CD4-positive, alpha-beta T cell treated with Interleukin-17A for 1 hour (primary cell): Measurements from ENCODE around the gene RASSF5.

Source experiments
- DNase-seq: peaks from one replicate; pipeline ENCODE4 v3.0.0-alpha.2; 2020

Gene RASSF5, protein sequence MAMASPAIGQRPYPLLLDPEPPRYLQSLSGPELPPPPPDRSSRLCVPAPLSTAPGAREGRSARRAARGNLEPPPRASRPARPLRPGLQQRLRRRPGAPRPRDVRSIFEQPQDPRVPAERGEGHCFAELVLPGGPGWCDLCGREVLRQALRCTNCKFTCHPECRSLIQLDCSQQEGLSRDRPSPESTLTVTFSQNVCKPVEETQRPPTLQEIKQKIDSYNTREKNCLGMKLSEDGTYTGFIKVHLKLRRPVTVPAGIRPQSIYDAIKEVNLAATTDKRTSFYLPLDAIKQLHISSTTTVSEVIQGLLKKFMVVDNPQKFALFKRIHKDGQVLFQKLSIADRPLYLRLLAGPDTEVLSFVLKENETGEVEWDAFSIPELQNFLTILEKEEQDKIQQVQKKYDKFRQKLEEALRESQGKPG

DNA sequence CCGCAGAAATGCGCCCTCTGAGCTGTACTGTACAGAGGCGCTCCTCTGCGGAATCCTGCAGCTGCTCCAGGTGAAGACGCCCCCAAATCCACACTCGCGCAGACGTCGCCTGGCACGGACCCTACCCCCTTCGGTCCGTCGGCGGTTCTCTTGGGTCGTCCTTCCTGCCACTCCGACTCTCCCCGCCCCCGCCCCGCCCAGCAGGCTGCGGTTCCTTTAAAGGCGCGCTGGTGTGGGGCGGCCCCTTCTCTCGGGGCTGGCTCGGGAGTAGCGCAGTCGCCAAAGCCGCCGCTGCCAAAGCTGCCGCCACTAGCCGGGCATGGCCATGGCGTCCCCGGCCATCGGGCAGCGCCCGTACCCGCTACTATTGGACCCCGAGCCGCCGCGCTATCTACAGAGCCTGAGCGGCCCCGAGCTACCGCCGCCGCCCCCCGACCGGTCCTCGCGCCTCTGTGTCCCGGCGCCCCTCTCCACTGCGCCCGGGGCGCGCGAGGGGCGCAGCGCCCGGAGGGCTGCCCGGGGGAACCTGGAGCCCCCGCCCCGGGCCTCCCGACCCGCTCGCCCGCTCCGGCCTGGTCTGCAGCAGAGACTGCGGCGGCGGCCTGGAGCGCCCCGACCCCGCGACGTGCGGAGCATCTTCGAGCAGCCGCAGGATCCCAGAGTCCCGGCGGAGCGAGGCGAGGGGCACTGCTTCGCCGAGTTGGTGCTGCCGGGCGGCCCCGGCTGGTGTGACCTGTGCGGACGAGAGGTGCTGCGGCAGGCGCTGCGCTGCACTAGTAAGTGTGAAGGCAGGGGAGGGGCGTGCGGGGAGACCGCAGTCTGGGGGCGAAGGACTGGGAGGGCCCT lies at the start of gene RASSF5:
TSS of gene RASSF5 (plus strand) at position 248 of the 846 bp plus-strand sequence. CDS start at position 320, 72 bp downstream.
- DNase-seq = peak; percentile 83

DNA sequence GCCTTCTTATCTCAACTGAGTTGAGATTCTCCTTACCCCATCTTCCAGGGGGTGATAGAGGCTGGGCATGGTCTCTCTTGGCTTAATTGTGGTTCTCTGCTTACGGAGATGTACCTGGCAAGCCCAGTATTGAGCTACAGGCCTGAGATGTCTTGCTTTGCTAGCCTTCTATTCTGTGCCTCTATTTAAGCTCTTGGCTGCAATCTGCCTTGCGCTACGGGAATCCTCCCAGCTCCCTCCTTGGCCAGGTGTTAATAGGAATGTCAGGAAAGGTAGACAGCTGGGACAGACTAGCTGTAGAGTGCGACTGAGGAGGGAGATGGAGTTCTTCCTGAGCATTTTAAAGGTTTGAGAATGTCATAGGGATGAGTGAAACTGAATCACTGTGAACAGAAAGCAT lies 47.6 kb upstream of the RASSF5 start:
- no peak for DNase-seq

DNA sequence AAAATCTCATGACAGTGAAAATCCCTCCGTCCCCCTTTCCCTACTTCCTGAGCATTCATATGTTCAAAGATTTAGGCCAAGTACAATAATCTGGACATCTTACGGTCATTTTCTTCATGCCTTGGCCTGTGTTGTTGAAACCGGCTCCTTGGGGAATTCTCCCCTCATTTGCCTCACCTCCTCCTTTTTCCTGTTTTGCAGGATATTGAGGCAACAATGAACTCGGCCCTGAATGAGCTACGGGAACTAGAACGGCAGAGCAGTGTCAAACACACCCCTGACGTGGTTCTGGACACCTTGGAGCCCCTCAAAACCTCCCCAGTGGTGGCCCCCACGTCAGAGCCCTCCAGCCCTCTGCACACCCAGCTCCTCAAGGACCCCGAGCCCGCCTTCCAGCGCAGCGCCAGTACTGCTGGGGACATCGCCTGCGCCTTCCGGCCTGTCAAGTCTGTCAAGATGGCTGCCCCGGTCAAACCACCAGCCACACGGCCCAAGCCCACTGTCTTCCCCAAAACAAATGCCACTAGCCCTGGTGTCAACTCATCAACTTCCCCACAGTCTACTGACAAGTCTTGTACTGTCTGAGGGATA lies 46.4 kb upstream of the RASSF5 start:
- DNase-seq = no peak

DNA sequence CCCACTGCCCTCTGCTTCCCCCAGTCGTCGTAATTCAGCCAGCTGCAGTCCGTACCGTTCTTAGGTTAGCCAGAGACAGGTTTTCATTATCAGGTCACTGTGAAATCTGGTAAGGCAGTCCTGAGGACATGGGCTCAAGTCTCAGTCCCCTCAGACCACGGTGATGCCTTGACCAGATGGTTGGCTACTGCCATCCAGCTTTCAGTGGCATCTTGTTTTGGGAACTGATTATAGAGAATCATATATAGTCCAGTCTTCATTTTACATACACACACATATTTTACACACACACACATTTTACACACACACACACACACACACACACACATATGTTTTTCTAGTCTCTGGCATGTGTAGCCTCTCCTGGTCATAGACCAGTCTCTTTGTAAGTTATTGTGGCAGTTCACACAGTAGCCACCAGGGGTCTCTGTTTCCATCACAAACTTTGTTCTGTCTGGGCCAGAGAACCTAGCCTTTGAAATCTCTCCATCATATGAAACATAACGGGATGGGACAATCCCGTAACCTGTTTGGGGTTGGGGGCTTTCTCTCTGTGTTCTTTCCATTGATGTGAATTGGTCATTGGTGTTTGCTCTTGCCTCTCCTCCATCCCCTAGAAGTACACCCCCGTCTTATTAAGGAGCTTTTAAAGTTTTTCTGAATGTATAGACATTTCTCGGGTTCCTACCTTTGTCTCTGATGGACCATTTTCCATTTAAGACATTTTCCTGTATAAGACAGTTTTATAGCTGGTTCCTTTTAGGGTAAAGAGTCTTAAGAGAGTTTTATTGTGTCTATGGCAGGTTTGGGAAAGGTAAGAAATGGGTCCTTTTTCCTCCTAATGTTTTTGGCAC lies 45.5 kb upstream of the RASSF5 start:
- DNase-seq = peak; percentile 87

DNA sequence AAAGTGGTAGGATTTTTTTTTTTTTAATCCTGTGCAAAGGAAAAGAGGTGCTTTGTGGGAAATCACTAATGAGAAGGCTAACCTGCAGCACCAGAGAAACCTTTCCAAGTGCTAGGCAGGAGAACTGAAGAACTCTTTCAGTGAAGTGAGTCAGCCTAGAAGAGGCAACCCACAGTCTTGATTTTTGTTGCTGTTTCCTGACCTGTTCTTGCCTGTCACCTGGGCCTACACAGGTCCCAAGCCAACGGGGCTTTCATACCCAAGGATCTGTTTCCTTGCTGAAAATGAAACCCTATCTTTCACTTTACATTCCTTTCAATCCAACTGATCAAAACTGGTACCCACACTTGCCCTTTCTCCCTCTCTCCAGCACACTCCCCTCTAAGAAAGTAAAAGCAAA lies 44.2 kb upstream of the RASSF5 start:
- DNase-seq = no peak

DNA sequence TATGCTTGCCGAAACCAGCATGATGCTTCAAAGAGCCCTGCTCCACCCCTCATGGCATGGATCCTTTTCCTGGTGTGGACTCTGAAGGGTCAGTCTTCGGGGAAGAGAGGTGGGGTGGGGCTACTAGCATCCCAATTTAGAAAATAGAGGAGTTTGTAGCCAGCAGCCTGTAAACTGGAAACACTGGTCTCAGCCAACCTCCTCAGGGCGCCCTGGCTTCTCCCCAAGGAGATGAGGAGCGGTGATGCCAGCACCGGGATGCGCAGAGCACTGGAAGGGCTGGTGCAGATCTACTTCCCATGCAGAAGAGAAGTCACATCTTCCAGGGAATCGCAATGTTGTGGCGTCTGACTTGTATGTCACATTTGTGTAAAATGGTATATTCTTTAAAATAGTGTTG lies 43.4 kb upstream of the RASSF5 start:
- DNase-seq = no peak

DNA sequence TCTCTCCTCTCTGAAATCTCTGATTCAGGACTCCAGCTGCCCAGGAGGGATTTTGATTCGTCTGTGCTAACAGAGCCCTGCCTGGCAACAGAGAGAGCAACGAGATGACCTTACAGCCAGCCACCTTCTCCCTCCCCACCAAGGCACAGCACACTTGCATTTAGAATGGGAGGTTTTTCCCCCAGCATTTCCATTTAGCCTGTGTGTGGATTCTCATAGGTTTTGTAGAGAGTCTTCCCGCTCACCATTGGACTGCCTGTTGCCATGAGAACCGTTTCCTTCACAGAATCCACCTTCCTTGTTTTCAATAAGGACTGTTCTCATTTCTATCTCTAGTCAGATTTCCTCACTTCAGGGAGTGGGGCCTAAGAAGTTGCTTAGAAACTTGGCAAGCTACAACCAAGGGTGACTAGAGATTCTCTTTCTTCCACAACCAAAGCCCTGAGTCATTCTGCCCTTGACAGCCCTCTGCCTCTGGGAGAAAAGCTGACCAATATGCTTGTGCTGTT lies 42.8 kb upstream of the RASSF5 start:
- DNase-seq = no peak

DNA sequence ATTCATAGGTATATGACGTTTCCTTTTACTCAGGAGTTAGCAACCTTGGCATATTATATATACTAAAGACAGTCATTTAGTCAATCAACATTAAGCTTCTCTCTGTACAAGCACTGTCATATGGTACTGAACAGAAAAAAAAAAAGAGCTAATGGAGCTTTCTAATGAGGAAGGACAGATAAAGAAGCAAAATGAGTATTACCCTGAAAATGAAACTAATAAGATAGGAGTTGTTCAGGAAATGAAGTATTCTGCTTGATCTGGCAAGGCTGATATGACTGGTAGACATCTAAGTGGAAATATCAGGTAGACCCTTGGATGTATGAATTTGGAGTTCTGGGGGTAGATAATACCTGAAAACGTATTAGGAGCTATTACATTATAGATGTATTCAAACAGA lies 41.4 kb upstream of the RASSF5 start:
- peak; percentile 42 for DNase-seq

DNA sequence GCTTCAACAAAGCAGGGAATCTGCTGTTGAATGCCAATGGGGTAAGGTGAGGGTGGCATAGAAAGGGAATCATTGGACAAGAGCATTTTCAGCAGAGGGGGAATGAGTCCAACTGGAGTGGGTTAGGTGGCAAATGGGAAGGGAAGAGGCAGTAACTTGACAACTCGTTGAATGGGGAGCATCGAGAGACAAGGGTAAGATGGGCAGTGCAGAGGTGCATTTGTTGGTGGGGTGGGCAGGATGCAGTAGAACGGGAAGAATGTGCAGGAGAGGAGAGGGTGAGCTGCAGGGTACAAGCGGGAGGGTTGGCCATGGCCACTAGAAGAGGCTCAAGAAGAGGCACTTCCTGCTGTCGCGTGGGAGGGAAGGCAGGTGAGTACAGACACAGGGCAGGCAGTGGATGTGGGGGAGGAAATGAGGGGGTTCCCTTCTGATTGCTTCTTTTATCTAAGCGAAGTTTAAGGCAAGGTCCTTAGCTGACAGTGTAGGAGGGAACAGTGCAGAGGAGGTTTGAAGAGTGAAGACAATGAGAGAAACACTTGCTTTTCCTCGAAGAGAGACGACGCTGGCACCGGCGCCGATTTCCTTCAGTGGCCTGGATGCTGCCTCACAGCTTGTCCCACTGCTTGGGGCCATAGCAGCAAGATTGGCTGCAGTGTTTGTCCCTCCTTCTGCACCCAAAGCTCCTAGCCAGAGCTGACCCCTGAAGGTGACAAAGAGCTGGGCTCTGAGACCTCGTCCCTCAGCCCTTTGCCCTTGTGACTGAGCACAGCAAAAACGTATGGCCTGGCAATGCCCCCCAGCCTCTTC lies 40.3 kb upstream of the RASSF5 start:
- no peak for DNase-seq

DNA sequence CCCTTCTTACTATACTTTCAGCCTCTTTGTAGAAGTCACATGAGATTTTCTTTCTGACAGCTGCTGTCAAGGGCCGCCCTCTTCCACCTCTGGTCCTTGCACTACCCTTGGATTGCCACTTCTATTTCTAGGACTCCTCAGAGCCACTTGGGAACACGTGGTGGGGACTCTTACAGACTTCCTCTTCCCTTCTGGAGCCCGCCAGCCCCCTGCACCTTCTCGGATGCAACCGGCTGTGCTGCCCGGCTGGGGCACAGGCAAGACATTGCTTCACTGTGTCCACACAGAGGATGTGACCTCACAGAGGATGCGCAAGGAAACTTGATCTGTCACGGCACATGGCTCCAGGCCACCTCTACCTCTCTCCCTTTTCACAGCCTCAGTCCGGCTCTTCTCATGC lies 39.4 kb upstream of the RASSF5 start:
- peak; percentile 43 for DNase-seq

DNA sequence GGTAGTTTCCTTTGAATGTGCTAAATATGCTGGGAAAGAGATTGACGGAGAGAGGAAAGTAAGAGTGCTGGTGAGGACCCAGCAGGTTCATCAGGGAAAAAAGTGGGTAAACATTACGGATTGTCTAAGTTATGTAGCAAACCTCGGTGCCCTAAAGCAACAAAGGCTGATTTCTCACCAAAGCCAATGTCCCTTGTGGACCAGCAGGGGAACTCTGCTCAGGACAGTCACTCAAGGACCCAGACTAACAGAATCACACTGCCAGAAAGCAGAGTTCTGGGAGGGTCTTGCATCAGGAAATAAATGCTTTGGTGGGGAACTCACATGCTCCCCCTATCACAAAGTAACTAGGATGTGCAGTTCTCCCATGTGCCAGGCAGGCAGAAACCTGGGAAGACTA lies 38.8 kb upstream of the RASSF5 start:
- no peak for DNase-seq

DNA sequence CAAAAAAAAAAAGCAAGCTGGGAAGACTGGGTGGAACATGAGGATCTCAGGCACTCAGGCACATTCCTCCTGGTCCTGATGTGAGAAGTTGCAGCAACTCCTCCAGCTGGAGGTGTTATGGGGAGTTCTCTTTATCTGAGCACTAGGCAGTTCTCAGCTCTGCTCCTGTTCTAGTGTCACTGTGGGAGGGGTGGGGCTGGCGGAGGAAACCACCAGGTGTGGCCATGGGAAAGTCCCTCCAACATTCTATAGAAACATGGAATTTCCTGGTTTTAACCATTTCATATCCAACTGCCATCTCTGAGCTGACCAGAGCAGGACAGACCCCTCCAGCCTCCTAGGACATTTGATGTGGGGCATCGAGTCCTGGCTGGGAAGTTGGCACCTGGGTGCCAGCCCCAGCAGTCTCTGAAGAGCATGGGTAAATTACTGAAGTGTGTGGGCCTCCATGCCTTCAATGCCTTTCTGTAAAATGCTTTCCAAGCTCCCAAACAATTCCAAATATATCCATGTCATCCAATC lies 37.9 kb upstream of the RASSF5 start:
- peak; percentile 64 for DNase-seq

DNA sequence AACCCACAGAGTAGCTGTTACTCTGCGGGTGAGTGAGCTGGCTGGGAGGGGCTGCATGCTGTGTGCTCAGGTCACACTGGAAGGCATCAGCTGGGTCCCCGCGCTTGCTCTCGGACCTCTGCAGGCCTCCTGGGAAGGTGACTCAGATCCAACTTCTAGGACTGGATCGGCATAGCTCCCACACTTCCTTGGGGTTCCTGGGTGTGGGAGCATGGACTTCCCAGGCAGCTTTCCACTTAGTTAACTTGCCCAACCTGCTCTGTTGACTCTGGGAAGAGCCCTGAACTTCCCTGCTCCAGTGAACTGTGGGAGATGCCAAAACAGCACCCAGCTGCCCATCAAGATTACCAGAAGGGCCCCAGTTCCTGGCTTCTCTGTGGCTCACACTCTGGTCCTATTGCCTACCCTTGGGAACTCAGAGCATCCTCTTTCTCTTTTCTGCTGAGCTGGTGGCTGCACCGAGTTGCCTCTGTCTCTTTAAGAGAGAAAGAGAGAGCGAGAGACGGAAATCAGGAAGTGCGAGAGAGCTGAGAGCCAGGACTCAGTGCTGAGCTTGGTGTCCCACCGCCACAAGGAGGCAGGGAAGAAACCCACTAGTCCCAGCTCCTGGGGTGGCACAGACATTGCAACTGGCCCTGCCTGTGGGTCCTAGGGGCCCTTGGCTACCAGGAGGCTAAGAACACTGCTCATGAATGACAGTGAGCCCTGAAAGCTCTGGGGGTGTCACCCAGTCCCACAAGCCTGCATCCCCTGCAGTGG lies 37.2 kb upstream of the RASSF5 start, which contains the start of gene IKBKE:
TSS of gene IKBKE (plus strand) at position 544 of the 759 bp plus-strand sequence. CDS start 2,752 bp downstream, outside the sequence.
- DNase-seq = peak; percentile 64

DNA sequence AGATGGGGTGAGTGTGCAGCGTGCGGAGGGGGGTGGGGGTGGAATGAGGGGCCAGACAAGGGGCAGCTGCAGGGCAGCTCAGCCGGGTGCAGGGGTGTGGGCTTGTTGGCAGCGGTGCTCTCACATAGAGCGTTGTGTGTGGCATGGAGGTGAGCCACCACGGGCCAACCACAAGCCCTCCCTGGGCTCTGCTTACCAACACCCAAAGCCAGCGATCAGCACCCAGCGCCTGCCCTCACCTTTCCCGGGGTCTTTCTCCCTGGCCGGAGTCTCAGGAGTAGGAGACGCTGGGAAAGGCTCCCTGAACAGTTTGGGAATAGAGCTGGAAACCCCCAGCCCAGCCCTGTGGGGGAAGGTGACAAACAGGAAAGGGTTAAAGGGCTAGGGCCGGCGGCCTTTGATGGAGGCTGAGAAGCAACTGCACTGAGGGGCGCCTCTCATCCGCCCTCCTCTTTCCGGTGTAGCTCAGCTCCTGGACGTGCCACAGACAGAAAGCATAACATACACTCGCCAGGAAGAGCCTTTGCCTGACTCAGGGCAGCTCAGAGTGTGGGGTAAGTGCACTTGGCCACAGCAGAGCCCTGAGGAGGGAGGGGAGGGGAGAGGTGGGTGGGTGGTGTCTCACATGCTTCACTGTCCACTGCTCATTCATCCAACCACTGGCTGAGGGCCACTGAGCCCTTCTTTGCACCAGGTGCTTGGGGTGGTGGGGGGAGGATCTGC lies 36.5 kb upstream of the RASSF5 start:
- peak; percentile 42 for DNase-seq

DNA sequence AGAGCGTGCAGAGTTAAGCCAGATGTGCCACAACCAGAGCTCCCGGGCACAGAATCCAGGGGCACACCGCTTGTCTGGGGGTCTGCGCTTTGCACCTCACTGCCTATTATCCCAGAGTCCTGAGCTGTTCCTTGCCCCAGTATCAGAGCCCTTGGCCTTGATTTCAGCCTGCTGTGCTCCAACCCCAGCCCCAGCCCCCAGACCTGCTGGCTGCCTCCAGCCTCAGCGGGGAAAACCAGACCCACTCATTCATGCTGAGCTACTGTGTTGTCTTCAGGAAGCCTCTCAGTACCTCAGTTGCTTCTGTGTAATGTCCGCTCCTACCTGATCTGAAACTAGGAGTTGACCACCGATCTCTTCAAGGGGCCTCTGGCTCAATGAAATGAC lies 35.9 kb upstream of the RASSF5 start:
- no peak for DNase-seq

DNA sequence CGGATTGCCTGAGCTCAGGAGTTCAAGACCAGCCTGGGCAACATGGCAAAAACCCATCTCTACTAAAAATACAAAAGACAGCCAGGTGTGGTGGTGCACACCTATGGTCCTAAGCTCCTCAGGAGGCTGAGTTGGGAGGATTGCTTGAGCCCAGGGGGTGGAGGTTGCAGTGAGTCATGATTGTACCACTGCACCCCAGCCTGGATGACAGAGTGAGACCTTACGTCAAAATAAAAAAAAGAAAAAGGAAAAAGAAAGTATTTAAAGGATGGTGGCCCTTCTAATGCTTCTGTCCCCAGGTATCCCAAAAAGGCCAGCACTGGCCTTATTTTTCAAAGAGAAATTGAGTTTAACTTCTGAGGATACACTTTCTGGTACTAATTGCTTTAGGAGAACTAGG lies 35.3 kb upstream of the RASSF5 start:
- no peak for DNase-seq

DNA sequence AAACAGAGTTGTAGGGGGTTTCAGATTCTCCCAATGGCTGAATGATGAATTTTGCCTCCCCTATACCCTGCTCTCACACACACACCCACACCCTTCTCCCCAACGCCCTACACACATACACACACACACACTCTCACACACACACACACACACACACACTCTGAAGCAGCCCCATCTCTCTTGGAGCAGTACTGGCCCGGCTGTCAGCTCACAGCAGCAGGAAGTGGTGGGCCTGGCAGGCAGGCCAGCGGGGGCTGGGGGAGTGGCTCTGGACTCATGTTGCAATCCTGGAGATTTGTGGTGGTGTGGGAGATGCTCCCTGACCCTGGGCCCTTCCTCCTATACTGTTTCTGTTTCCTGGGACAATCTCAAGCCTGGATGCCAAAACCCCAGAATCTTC lies 34.9 kb upstream of the RASSF5 start:
- peak; percentile 48 for DNase-seq

DNA sequence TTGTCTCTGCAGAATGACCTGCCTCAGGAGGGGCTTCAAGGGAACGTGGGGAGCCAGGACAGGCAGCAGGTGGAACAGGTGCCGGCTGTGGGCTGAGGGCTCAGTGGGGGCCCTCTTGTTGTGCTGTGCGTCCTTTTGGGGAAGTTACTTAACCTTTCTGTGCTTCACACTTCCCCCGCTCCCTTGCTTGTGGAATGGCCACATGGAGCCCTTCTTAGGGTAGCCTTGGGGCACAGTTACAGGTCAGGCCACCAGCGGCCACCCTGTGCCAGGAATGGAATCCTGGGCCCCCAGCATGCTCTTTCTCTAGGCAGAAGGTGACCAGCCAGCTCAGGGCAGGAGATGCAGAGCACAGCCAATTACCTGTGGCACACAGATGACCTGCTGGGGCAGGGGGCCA lies 34.4 kb upstream of the RASSF5 start:
- no peak for DNase-seq

DNA sequence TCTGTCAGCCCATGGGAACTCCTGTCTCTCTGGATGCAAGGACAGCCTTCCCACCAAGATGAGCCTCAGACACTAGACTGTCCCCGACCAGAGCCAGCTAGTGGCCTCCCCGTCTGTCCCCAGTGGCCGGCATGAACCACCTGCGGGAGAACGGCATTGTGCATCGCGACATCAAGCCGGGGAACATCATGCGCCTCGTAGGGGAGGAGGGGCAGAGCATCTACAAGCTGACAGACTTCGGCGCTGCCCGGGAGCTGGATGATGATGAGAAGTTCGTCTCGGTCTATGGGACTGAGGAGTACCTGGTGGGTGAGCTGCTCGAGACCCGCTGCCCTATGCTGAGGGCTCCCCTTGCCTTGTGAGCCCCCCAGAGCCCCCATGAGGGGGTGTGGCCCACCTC lies 31.3 kb upstream of the RASSF5 start:
- no peak for DNase-seq

DNA sequence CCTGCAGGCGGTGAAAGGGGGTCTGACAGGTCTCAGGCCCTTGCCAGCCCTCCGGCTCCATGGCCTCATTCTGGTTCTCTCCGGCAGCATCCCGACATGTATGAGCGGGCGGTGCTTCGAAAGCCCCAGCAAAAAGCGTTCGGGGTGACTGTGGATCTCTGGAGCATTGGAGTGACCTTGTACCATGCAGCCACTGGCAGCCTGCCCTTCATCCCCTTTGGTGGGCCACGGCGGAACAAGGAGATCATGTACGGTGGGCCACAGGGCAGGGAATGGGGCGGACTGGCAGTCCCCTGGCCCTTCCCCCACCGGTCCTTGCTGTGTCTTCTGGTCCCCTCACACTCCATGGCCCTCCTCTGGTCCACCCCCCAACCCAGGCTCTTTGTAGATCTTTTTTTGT lies 30.7 kb upstream of the RASSF5 start:
- no peak for DNase-seq
